EH (cell line): ENCODE measurements around the gene MTA3.
"Not testable (repeated sequence)": the region's sequence is repeated elsewhere in the genome, so short reads cannot be mapped to it uniquely, and the experiment has no call there.

ENCODE experiments used
- DNase-seq: peaks from one replicate; pipeline ENCODE4 v3.0.0-alpha.2; 2015; ENCODE audit warnings: low read depth

MTA3 gene

GRCh38 chr2:42663828-42664227 lies 95.4 kb downstream of the MTA3 start:
- DNase-seq = no peak

DNA sequence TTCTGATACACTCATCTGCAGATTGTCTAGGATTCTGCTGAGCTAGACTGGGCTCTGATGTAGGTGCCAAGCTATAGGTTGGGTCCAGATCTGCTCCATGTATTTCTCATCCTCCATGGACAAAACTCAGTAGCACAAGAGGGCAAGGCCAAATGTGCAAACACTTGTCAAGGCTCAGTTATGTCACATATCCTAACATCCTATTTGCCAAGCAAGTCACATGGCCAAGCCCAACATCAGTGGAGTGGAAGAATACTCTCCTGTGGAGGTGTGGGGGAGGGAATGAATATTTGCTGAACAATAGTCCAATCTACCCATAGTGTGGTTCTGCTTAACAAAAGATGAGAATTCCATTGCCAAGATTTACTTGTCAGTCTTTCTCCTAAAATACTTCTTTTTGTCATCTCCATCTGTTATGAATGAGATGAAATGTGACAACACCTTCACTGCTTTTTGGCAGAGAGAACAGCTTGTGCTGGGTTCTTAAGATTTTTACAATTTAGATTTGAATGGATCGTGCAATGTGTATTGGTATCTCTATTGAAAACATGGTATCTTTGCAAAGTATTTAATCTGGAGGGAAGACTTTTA lies 105.7 kb downstream of the MTA3 start:
- no peak for DNase-seq

DNA sequence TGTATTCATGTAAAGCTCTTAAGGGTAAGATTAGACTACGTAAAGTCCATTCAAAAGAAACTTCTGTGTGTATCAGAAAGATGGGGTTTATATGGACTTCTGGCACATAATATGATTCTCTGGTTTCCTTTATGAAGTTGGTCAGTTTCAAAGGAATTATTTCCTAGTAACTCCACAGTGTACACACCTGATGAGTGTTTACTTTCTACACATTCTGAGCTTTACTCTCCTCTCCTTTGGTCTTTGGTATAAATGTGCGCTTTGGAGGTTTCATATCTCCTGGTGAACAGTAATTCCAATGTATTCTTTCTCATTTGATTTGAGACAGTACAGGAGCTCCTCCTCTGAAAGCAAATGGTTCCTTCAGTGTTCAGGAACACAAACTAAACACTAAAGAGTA lies 107.4 kb downstream of the MTA3 start:
- no peak for DNase-seq

DNA sequence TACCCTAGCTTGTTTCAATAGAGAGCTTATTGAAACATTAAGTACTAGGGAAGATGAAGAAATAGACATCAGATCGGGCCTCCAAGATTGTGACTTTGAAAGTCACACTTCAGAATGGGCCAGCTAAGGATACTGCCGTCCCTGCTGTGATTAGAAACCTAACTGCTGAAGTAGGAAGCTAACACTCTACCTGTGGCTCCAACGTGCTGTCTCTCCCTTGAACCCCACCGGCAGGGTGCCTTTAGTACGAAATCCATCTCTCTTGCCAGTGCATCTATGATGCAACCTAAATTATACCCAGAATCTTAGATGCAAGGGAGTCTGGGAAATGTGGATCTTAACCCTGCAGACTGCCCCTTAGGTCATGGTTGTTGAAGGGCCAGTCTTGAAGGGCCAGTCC lies 116.9 kb downstream of the MTA3 start:
- DNase-seq = no peak

DNA sequence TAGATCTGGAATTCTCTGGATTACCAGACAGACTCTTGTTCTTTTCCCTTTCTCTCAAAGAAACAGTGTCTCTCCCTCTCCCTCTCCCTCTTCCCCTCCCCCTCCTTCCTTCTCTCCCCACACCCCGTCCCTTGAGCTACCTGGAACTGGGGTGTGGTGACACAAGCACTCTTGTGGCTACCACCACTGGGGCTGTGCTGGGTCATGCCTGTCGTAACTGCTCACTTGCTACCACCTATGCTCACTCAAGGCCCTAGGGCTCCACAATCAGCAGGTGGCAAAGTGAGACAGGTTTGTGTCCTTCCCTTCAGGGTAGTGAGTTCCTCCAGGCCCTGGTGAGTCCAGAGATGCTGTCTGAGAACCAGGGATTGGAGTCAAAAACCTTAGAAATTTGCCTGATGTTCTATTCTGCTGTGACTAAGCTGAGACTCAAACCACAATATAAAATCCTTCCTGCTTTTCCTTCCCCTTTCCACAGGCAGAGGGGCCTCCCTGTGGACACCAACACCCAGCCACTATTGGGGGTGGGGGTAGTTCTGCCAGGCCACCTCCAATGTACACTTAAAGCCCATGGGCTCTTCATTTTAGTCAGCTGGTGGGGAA lies 124.7 kb downstream of the MTA3 start:
- DNase-seq = peak; percentile 7

DNA sequence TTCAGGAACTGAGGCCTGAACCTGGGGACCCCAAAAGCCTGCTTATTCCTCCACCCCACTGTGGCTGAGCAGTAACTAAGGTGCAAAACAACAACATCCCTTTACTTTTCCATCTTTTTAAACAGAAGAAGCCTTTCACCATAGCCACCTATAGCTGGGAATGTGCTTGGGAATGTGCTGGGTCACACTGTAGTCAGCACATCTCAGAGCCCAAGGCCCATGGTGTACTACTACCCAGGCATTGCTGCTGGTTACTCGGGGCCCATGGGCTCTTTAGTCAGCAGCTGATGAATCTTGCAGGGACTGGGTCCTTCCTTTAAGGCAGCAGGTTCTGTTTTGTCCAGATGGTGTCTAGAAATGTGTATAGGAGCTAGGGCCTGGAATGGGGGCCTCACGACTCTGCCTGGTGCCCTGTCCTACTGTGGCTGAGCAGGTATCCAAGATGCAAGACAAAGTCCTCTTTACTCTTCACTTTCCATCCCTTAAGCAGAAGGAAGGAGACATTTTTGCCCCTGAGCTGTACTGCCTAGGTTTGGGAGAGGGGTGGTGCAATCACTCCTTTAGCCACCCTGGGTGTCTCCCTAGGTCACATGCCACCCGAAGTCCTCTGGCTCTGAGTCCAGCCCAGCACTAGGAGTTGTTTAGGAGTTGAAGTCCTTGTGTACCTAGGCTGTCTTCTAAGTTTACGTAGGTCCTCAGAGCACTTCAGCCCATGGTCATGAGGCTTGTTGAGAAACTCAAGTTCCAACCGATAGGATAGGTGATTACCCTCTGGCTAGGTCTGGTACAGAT lies 125.5 kb downstream of the MTA3 start:
- DNase-seq = no peak

- DNase-seq = no peak
Observed at GRCh38 chr2:42696987-42697386, 128.6 kb downstream of the MTA3 start.

DNA sequence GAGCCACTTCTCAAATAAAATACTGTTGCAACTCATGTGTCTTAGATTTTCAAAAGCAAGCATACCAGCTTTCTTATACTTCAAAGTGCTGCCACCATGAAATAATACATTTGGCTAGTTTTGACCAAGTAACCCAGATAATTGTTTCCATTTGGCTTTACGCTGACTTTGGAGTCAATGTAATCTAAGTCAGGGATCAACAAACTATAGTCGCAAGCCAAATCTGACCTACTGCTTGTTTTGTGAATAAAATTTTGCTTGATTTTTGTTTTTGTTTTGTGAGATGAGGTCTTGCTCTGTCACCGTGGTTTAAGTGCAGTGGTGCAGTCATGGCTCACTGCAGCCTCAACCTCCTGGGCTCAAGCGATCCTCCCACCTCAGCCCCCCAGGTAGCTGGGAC lies 130.5 kb downstream of the MTA3 start:
- no peak for DNase-seq

GRCh38 chr2:42706836-42707235 lies 138.4 kb downstream of the MTA3 start:
- peak; percentile 6 for DNase-seq

- DNase-seq = no peak
Observed at GRCh38 chr2:42708179-42708578, 139.7 kb downstream of the MTA3 start.

DNA sequence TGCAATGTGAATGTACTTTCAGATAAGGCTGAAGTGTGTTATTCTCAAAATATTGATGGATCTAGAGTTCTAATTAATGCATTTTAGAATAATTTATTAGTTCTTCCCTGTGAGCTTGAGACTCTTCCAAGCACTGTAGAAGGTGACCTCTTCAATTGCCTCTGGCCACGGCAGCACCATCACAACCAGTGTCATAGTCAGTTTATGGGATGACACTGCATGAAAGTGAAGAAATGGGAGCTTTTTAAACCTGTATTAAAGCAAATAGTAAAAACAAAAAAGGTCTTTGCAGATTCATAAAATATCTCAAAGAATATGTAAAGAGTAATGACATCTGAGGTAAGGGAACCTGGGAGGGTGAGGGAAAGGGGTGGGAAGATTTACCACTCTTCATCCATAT lies 143.5 kb downstream of the MTA3 start:
- no peak for DNase-seq

DNA sequence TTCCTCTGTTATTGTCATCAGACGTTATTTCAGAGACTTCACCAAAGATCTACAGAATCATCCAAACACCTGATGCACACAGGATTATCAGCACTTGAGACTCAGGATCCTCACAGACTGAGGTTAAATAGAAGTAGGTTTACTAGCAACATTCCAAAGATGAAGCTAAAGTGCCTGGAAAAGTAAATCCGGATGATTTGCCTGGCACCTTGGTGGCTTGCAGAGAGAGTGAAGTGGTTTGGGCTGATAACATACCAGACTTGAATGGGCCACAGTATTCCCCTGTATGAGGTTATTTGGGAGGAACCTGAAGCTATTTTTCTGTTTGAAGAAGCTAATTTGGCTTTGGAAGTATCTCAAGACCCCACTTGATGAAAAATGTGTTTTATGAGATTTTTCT lies 144.5 kb downstream of the MTA3 start:
- no peak for DNase-seq

GRCh38 chr2:42713920-42714319 lies 145.5 kb downstream of the MTA3 start:
- no peak for DNase-seq

DNA sequence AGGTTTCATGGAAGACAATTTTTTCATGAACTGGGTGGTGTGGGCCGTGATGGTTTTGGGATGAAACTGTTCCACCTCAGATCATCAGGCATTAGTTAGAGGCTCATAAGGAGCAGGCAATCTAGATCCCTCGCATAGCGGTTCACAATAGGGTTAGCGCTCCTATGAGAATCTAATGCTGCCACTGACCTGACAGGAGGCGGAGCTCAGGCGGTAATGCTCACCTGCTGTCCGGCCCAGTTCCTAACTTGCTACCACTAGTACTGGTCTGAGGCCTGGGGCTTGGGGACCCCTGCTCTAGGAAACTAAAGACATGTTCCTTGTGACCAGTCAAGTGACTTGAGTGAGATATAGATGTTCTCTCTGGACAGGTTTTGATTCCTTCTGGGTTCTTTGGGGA lies 146.3 kb downstream of the MTA3 start:
- no peak for DNase-seq

GRCh38 chr2:42721898-42722297 lies 153.5 kb downstream of the MTA3 start:
- no peak for DNase-seq

DNA sequence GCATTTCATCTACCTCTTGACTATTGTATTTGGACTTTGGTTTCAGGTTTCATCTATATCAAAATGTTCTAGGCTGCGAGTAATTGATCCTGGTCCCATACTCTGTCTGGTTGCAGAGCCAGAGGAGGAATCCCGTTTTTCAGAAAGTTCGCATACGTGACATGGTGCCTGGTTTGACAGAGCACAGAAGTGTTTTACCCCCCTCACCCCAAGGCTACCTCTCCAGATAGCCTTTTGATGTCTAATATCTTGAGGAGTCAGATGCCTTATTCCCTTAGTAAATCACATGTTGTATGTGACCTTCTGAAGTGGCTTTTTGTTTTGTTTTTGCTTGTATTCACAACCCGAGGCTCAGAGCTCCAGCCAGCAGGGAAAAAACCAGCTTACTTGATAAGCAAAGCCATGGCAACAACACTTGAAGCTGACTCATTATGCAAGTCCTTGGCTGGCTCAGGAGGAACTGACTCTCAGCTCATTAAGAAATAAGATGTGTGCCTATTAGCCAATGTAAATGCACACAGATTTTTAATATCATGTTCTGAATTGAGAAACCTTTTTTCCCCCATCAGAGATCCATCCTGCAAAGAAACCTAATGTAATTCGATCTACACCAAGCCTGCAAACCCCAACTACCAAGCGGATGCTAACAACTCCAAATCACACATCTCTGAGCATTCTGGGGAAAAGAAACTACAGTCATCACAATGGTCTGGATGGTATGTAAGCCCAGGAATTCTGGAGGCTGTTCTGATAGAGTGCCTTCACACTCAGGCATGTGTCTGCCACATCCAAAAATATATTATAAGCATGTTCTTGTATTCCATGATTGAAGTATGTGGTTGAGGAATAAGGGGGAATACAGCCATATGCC lies 154.1 kb downstream of the MTA3 start:
- peak; percentile 80 for DNase-seq

- DNase-seq = no peak
Observed at GRCh38 chr2:42723465-42723864, 155.0 kb downstream of the MTA3 start.

GRCh38 chr2:42724886-42725285 lies 156.5 kb downstream of the MTA3 start:
- no peak for DNase-seq

DNA sequence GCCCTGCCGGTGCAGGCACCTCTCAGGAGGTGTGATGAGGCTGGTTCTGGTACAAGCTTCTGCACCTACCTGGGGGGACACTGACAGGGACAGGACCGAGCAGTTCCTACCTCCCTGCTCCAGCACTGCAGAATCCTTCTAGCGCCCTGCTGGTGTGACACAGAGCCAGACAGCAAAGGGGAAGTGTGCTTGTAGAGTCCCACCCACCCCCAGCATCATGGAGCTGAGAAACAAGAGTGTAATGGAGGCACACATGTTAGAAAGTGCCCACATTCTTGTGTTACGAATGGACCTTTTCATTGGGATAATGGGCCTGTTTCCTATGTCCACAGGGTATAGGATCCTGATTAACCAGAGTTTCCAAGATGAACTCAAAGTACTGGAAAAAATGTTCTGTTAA lies 157.2 kb downstream of the MTA3 start:
- DNase-seq = peak; percentile 33

GRCh38 chr2:42726680-42727079 lies 158.2 kb downstream of the MTA3 start:
- no peak for DNase-seq

DNA sequence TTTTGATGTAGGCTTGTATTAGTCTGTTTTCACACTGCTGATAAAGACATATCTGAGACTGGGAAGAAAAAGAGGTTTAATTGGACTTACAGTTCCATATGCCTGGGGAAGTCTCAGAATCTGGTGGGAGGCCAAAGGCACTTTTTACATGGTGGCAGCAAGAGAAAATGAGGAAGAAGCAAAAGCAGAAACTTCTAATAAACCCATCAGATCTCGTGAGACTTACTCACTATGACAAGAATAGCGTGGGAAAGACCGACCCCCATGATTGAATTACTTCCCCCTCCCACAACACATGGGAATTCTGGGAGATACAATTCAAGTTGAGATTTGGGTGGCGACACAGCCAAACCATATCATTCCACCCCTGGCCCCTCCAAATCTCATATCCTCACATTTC lies 162.9 kb downstream of the MTA3 start:
- DNase-seq = not testable (repeated sequence)

GRCh38 chr2:42733852-42734251 lies 165.4 kb downstream of the MTA3 start:
- no peak for DNase-seq
